HTR-8/SVneo (cell line): ENCODE data around the gene ERGIC1.
"Not testable (repeated sequence)": the region's sequence is repeated elsewhere in the genome, so short reads cannot be mapped to it uniquely, and the experiment has no call there.

ENCODE experiments used
- DNase-seq: peaks from one replicate; pipeline ENCODE4 v3.0.0; 2011; ENCODE audit warnings: low spot score, mixed read lengths; ENCODE audit not compliant: insufficient read length
- FAIRE-seq: peaks from 2 replicates; lab custom pipeline; 2011; peaks lifted over from hg19 to GRCh38; lab: Jason Lieb, UNC

ERGIC1 gene

GRCh38 chr5:172896465-172896864, 62.4 kb downstream of the ERGIC1 start:
- DNase-seq (no peak), FAIRE-seq (no peak)

- not testable (repeated sequence) for FAIRE-seq, DNase-seq
Measured at GRCh38 chr5:172897067-172897466, 63.0 kb downstream of the ERGIC1 start.

- FAIRE-seq (peak; percentile 69), DNase-seq (peak; percentile 79)
Measured at GRCh38 chr5:172897481-172898217, 63.6 kb downstream of the ERGIC1 start.

- FAIRE-seq (no peak), DNase-seq (no peak)
Measured at GRCh38 chr5:172898218-172898842, 64.3 kb downstream of the ERGIC1 start.

GRCh38 chr5:172898843-172899369, 64.9 kb downstream of the ERGIC1 start:
- DNase-seq (no peak), FAIRE-seq (no peak)

GRCh38 chr5:172899436-172899835, 65.4 kb downstream of the ERGIC1 start:
- DNase-seq = no peak
- FAIRE-seq = no peak

GRCh38 chr5:172901012-172901780, 67.1 kb downstream of the ERGIC1 start:
- DNase-seq (peak; percentile 33), FAIRE-seq (no peak)

- FAIRE-seq (peak; percentile 40), DNase-seq (peak; percentile 59)
Measured at GRCh38 chr5:172901788-172902496, 67.9 kb downstream of the ERGIC1 start.

GRCh38 chr5:172902497-172903472, 68.7 kb downstream of the ERGIC1 start:
- FAIRE-seq (peak; percentile 97), DNase-seq (peak; percentile 86)

GRCh38 chr5:172903790-172904189, 69.7 kb downstream of the ERGIC1 start:
- FAIRE-seq (peak; percentile 72), DNase-seq (peak; percentile 43)

GRCh38 chr5:172904312-172904642, 70.2 kb downstream of the ERGIC1 start:
- FAIRE-seq (no peak), DNase-seq (no peak)

GRCh38 chr5:172904643-172905345, 70.7 kb downstream of the ERGIC1 start:
- peak; percentile 13 for FAIRE-seq
- DNase-seq = peak; percentile 55

- no peak for DNase-seq
Measured at GRCh38 chr5:172905346-172906140, 71.5 kb downstream of the ERGIC1 start.

GRCh38 chr5:172906436-172906835, 72.4 kb downstream of the ERGIC1 start:
- FAIRE-seq = no peak
- no peak for DNase-seq

More at GRCh38 chr5:172905346-172906140, 71.5 kb downstream of the ERGIC1 start:
- FAIRE-seq = no peak

- DNase-seq = no peak
- FAIRE-seq = no peak
Measured at GRCh38 chr5:172906888-172907287, 72.8 kb downstream of the ERGIC1 start.

- FAIRE-seq = no peak
Measured at GRCh38 chr5:172907657-172908056, 73.6 kb downstream of the ERGIC1 start.

GRCh38 chr5:172908662-172909061, 74.6 kb downstream of the ERGIC1 start:
- DNase-seq (no peak), FAIRE-seq (no peak)

More at GRCh38 chr5:172907657-172908056, 73.6 kb downstream of the ERGIC1 start:
- no peak for DNase-seq
